ENCODE results near the gene CAMK4.

Gene CAMK4

DNA sequence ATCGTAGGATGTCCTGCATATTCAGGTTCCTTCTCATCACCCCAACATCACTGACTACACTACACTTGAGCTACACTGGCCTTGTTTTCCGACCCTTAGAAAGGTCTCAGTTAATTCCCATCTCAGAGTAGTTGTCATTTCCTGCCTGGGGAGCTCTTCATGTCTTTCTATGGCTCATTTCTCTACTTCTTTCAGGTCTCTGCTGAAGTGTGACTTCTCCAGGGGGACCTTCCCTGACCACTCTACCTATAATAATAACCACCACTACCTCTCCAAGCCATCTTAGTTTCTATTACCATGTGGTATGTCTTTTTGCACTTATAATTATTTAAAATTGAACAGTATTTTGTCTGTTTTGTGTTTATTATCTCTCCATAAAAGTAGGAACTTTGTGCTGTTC, 174.9 kb downstream of the CAMK4 start:
- Histone ChIP-seq H3K4me3 (ENCODE audit: low read length, poor library complexity, severe bottlenecking) (no peak overlapping the region), H3K79me2 (ENCODE audit: insufficient read depth, low read length) (no peaks in the 10 kb centered on the region), H3K9me3 (ENCODE audit: insufficient read depth, low read depth, low read length) (no peaks in the 10 kb centered on the region)

DNA sequence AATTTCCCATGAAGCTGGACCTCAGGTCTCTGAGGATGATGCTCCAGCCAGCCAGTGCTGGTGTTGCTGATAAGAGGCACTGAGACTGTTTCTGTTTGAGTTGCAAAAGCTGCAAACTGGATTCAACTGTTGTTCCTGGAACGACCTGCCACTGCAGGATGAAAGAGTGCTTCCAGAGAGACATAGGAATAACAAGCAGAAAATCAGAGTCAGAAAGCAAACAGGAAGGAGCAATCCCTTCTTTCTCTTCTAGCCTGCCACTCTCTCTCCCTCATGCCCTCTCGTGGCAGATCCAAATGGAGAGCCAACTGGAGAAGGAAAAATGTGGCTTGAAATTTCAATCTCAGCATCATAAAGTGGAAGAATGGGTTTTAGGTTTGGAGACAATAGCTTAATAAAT, 177.7 kb downstream of the CAMK4 start:
- Histone ChIP-seq H3K9ac (ENCODE audit: low read depth, low read length, poor library complexity, severe bottlenecking) (no peak overlapping the region), H2AFZ (ENCODE audit: low read length) (no peak overlapping the region), H4K20me1 (ENCODE audit: insufficient read depth, low read length, poor library complexity, severe bottlenecking) (no peaks in the 10 kb centered on the region), H3K79me2 (ENCODE audit: insufficient read depth, low read length) (no peaks in the 10 kb centered on the region), H3K4me1 (ENCODE audit: insufficient read depth, low read length, poor library complexity, severe bottlenecking) (no peaks in the 10 kb centered on the region), H3F3A (ENCODE audit: low read depth) (no peaks in the 10 kb centered on the region), H3K36me3 (ENCODE audit: insufficient read depth, low read length) (no peaks in the 10 kb centered on the region), H3K4me3 (ENCODE audit: low read length, poor library complexity, severe bottlenecking) (no peak overlapping the region), H3K27me3 (ENCODE audit: insufficient read depth, low read length, poor library complexity, severe bottlenecking) (no peaks in the 10 kb centered on the region), H3K4me2 (ENCODE audit: low read depth, low read length, poor library complexity, severe bottlenecking) (no peak overlapping the region), H3K9me3 (ENCODE audit: insufficient read depth, low read depth, low read length) (no peaks in the 10 kb centered on the region), H3K9me2 (replicated peaks; ENCODE audit: low read depth, low read length) (no peaks in the 10 kb centered on the region)
- TF ChIP-seq, protein P1, sequence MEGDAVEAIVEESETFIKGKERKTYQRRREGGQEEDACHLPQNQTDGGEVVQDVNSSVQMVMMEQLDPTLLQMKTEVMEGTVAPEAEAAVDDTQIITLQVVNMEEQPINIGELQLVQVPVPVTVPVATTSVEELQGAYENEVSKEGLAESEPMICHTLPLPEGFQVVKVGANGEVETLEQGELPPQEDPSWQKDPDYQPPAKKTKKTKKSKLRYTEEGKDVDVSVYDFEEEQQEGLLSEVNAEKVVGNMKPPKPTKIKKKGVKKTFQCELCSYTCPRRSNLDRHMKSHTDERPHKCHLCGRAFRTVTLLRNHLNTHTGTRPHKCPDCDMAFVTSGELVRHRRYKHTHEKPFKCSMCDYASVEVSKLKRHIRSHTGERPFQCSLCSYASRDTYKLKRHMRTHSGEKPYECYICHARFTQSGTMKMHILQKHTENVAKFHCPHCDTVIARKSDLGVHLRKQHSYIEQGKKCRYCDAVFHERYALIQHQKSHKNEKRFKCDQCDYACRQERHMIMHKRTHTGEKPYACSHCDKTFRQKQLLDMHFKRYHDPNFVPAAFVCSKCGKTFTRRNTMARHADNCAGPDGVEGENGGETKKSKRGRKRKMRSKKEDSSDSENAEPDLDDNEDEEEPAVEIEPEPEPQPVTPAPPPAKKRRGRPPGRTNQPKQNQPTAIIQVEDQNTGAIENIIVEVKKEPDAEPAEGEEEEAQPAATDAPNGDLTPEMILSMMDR (conservative IDR thresholded peaks at IDR 0.05; ENCODE audit: low read length): no peak
- no peak for TF ChIP-seq EZH2phosphoT487 (IDR thresholded peaks at IDR 0.05; ENCODE audit: borderline replicate concordance)

More for the DNA sequence above, 174.9 kb downstream of the CAMK4 start:
- Histone ChIP-seq H3K4me1 (ENCODE audit: insufficient read depth, low read length, poor library complexity, severe bottlenecking) (no peaks in the 10 kb centered on the region), H3F3A (ENCODE audit: low read depth) (no peaks in the 10 kb centered on the region), H3K4me2 (ENCODE audit: low read depth, low read length, poor library complexity, severe bottlenecking) (no peak overlapping the region), H3K9ac (ENCODE audit: low read depth, low read length, poor library complexity, severe bottlenecking) (no peak overlapping the region), H4K20me1 (ENCODE audit: insufficient read depth, low read length, poor library complexity, severe bottlenecking) (no peaks in the 10 kb centered on the region), H2AFZ (ENCODE audit: low read length) (no peak overlapping the region), H3K36me3 (ENCODE audit: insufficient read depth, low read length) (no peaks in the 10 kb centered on the region), H3K9me2 (replicated peaks; ENCODE audit: low read depth, low read length) (no peaks in the 10 kb centered on the region), H3K27me3 (ENCODE audit: insufficient read depth, low read length, poor library complexity, severe bottlenecking) (no peaks in the 10 kb centered on the region)
- TF ChIP-seq, protein P1 (conservative IDR thresholded peaks at IDR 0.05; ENCODE audit: low read length): no peak
- no peak for TF ChIP-seq EZH2phosphoT487 (IDR thresholded peaks at IDR 0.05; ENCODE audit: borderline replicate concordance)

DNA sequence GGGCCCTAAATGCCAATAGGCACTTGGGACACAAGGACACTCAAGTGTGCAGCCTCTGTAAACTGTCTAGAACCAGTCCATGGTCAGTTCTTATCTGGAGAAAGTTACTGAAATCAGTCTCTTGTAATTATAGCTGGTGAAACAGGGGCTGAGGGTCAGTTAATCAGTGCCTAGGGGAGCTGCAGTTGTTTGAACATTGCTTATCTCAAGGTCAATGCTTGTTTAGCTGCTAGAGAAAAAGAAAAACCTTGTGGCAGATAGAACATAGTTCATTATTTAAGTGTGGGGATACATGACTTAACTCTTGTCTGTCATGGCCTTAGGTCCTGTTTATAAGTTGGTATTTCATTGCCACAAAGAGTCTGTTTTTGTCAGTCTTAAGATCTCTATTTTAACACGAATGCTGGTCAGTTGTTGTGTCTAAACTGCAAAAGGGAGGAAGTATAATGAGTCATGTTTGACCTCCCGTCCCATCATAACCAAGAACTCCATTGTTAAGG, 180.1 kb downstream of the CAMK4 start:
- no peaks in the 10 kb centered on the region for H3K9me3 ChIP-seq (ENCODE audit: insufficient read depth, low read depth, low read length)
- H3F3A ChIP-seq (ENCODE audit: low read depth): no peaks in the 10 kb centered on the region
- H3K9ac ChIP-seq (ENCODE audit: low read depth, low read length, poor library complexity, severe bottlenecking): no peak overlapping the region
- H3K27me3 ChIP-seq (ENCODE audit: insufficient read depth, low read length, poor library complexity, severe bottlenecking): no peaks in the 10 kb centered on the region
- no peak overlapping the region for H3K4me2 ChIP-seq (ENCODE audit: low read depth, low read length, poor library complexity, severe bottlenecking)
- H3K9me2 ChIP-seq (replicated peaks; ENCODE audit: low read depth, low read length): no peaks in the 10 kb centered on the region
- no peak overlapping the region for H2AFZ ChIP-seq (ENCODE audit: low read length)
- H3K79me2 ChIP-seq (ENCODE audit: insufficient read depth, low read length): no peaks in the 10 kb centered on the region
- no peaks in the 10 kb centered on the region for H3K36me3 ChIP-seq (ENCODE audit: insufficient read depth, low read length)
- H3K4me1 ChIP-seq (ENCODE audit: insufficient read depth, low read length, poor library complexity, severe bottlenecking): no peaks in the 10 kb centered on the region
- H4K20me1 ChIP-seq (ENCODE audit: insufficient read depth, low read length, poor library complexity, severe bottlenecking): no peaks in the 10 kb centered on the region
- TF ChIP-seq EZH2phosphoT487 (IDR thresholded peaks at IDR 0.05; ENCODE audit: borderline replicate concordance): no peak
- TF ChIP-seq, protein P1 (conservative IDR thresholded peaks at IDR 0.05; ENCODE audit: low read length): no peak
- H3K4me3 ChIP-seq (ENCODE audit: low read length, poor library complexity, severe bottlenecking): no peak overlapping the region
